ENCODE data around the gene ERBB4.

DNA sequence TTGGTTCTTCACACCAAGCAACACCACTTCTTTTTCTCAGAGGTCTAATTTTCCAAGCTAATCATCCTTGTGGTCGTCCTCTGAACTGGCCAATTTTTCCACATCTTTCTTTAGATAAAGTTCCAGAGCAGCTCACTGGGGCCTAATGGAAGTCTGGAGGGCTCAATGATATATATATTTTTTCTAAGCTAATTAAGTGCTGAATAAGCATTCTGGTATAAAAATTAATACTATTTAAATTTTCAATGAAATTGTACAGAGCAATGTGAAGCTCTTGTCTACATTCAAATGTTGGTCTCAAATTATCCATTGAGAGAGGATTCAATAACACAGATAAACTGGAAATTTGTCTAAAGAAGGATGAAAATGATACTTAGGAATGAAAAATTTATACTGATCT lies 866.6 kb downstream of the ERBB4 start:
- TF ChIP-seq, protein P1, sequence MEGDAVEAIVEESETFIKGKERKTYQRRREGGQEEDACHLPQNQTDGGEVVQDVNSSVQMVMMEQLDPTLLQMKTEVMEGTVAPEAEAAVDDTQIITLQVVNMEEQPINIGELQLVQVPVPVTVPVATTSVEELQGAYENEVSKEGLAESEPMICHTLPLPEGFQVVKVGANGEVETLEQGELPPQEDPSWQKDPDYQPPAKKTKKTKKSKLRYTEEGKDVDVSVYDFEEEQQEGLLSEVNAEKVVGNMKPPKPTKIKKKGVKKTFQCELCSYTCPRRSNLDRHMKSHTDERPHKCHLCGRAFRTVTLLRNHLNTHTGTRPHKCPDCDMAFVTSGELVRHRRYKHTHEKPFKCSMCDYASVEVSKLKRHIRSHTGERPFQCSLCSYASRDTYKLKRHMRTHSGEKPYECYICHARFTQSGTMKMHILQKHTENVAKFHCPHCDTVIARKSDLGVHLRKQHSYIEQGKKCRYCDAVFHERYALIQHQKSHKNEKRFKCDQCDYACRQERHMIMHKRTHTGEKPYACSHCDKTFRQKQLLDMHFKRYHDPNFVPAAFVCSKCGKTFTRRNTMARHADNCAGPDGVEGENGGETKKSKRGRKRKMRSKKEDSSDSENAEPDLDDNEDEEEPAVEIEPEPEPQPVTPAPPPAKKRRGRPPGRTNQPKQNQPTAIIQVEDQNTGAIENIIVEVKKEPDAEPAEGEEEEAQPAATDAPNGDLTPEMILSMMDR (IDR thresholded peaks at IDR 0.05): no peak
- TF ChIP-seq POLR2AphosphoS5 (IDR thresholded peaks at IDR 0.05): no peak

Measured in transverse colon (tissue), 4 donors.